ENCODE data around the gene RTCA. TPM values are rescaled to one million over a fixed set of nuclear protein-coding genes. Genes with fewer than 3 reads are reported as not detected.
"Not testable (repeated sequence)": the region's sequence is repeated elsewhere in the genome, so short reads cannot be mapped to it uniquely, and the experiment has no call there.

Gene RTCA
- polyA plus RNA-seq, 1 donor from 2014 or later, result 19.4 TPM

- H3K4me3 Mint-ChIP-seq, result no peak overlapping the region
- peaks cover 0 to 10% (median 1%) of the 10 kb centered on the region in 3 donors for H3K4me1 Mint-ChIP-seq
- peaks cover 3% of the 10 kb centered on the region for H3K36me3 Mint-ChIP-seq
- H3K27ac Mint-ChIP-seq, result peak overlapping the region in 2 of 3 donors; percentile 29 to 49
- H3K9me3 Mint-ChIP-seq, result no peaks in the 10 kb centered on the region
- no peaks in the 10 kb centered on the region for H3K27me3 Mint-ChIP-seq
Measured at GRCh38 chr1:100279954-100280682, 14.1 kb downstream of the RTCA start.

DNA sequence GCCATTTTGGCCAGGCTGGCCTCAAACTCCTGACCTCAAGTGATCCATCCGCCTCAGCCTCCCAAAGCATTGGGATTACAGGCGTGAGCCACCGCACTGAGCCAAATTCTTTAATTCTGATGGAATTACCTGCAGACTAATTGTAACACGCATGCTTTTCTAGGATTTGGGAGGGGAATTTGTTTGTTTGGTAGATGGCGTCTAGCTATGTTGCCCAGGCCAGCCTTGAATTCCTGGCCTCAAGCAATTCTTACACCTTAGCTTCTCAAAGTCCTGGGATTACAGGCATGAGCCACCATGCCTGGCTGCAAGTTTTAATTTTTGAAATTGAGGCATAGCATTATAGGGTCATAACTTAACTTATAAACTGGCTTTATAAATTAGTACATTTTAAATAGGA lies 18.6 kb downstream of the RTCA start:
- no peaks in the 10 kb centered on the region for H3K27me3 Mint-ChIP-seq
- H3K27ac Mint-ChIP-seq, result no peak overlapping the region
- H3K36me3 Mint-ChIP-seq, result peaks cover 2% of the 10 kb centered on the region
- peaks cover 0 to 3% (median 0%) of the 10 kb centered on the region in 3 donors for H3K4me1 Mint-ChIP-seq
- no peak overlapping the region for H3K4me3 Mint-ChIP-seq
- no peaks in the 10 kb centered on the region for H3K9me3 Mint-ChIP-seq

- no peak overlapping the region for H3K4me3 Mint-ChIP-seq
- H3K4me1 Mint-ChIP-seq, result no peaks in the 10 kb centered on the region
- no peak overlapping the region for H3K27ac Mint-ChIP-seq
- no peaks in the 10 kb centered on the region for H3K27me3 Mint-ChIP-seq
- peaks cover 6% of the 10 kb centered on the region for H3K36me3 Mint-ChIP-seq
- H3K9me3 Mint-ChIP-seq, result no peaks in the 10 kb centered on the region
Measured at GRCh38 chr1:100287162-100287561, 21.1 kb downstream of the RTCA start.

DNA sequence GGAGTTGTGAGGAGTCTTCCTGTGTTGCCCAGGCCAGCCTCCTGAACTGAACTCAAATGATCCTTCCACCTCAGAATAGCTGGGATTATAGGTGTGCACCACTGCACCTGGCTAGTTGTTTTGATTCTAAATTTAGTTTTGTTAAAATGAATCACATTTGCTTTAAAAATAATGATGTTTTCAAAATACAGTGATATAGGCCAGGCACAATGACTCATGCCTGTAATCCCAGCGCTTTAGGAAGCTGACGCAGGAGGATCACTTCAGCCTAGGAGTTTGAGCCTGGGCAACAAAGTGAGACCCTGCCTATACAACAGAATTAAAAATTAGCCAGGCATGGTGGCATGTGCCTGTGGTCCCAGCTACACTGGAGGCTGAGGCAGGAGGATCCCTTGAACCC lies 24.3 kb downstream of the RTCA start:
- Mint-ChIP-seq H3K4me1 (no peaks in the 10 kb centered on the region), H3K36me3 (peaks cover 13% of the 10 kb centered on the region), H3K4me3 (no peak overlapping the region), H3K9me3 (no peaks in the 10 kb centered on the region), H3K27ac (peak overlapping the region in 1 of 3 donors; percentile 81), H3K27me3 (no peaks in the 10 kb centered on the region)

DNA sequence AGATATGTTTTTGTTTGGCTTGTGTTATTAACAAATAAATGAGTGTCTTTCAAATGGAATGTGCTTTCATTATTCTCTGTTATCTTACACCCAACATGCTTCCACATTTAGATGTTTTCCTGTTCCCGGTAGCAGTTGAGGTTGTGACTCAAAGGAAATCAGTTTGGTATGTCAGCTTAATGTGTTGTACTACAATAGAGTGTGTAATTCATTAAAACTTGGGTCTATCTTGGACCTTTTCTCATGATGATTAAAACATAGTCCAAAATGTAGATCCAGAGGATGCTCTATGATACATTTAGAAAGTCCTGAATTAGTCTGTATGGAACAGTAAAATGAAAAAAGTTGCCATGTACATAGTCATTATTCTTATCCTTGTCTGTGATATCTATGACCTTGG lies 26.7 kb downstream of the RTCA start:
- Mint-ChIP-seq H3K9me3 (peaks cover 0 to 4% (median 0%) of the 10 kb centered on the region in 3 donors), H3K27ac (peak overlapping the region in 1 of 3 donors; percentile 19), H3K27me3 (no peaks in the 10 kb centered on the region), H3K4me1 (no peaks in the 10 kb centered on the region), H3K36me3 (peaks cover 13% of the 10 kb centered on the region), H3K4me3 (no peak overlapping the region)

DNA sequence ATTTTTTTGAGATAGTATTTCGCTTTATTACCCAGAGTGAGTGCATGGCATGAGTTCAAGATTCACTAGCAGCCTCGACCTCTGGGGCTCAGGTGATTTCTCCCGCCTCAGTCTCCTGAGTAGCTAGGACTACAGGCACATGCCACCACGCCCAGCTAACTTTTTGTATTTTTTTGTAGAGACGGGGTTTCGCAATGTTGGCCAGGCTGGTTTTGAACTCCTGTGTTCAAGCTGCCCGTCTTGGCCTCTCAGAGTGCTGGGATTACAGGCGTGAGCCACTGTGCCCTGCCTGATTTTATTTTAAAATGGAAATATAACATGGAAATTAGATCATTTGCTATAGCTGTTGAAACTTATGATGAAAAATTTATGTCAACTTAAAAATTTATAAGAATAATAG lies 30.1 kb downstream of the RTCA start:
- Mint-ChIP-seq H3K4me1 (no peaks in the 10 kb centered on the region), H3K27me3 (no peaks in the 10 kb centered on the region), H3K27ac (no peak overlapping the region), H3K36me3 (peaks cover 10% of the 10 kb centered on the region), H3K9me3 (peaks cover 0 to 4% (median 0%) of the 10 kb centered on the region in 3 donors), H3K4me3 (no peak overlapping the region)

DNA sequence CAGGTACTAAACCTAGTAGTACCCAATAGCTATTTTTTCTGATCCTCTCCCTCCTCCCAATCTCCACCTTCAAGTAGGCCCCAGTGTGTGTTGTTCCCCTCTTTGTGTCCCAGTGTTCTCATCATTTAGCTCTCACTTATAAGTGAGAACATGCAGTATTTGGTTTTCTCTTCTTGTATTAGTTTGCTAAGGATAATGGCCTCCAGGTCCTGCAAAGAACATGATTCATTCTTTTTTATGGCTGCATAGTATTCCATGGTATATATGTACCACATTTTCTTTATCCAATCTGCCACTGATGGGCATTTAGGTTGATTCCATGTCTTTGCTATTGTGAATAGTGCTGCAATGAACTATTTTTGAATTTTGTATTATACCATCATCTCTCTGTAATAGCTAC lies 31.0 kb downstream of the RTCA start:
- H3K9me3 Mint-ChIP-seq, H3K4me1 Mint-ChIP-seq, H3K4me3 Mint-ChIP-seq, H3K27me3 Mint-ChIP-seq, H3K36me3 Mint-ChIP-seq: not testable (repeated sequence)
- H3K27ac Mint-ChIP-seq, result peak overlapping the region in 1 of 3 donors; percentile 3

- Mint-ChIP-seq H3K4me3 (no peak overlapping the region), H3K27me3 (no peaks in the 10 kb centered on the region), H3K27ac (peak overlapping the region in 1 of 3 donors; percentile 60)
Measured at GRCh38 chr1:100298512-100298911, 32.5 kb downstream of the RTCA start.

GRCh38 chr1:100299521-100300222 lies 33.7 kb downstream of the RTCA start:
- Mint-ChIP-seq H3K27me3 (no peaks in the 10 kb centered on the region), H3K4me1 (no peaks in the 10 kb centered on the region), H3K9me3 (peaks cover 0 to 4% (median 0%) of the 10 kb centered on the region in 3 donors), H3K36me3 (peaks cover 3% of the 10 kb centered on the region), H3K4me3 (no peak overlapping the region), H3K27ac (peak overlapping the region in 2 of 3 donors; percentile 50 to 55)

More at GRCh38 chr1:100298512-100298911, 32.5 kb downstream of the RTCA start:
- Mint-ChIP-seq H3K9me3 (peaks cover 0 to 4% (median 0%) of the 10 kb centered on the region in 3 donors), H3K4me1 (no peaks in the 10 kb centered on the region), H3K36me3 (peaks cover 5% of the 10 kb centered on the region)

- no peaks in the 10 kb centered on the region for H3K27me3 Mint-ChIP-seq
- no peaks in the 10 kb centered on the region for H3K4me1 Mint-ChIP-seq
Measured at GRCh38 chr1:100300691-100301090, 34.7 kb downstream of the RTCA start.

GRCh38 chr1:100302739-100303138 lies 36.7 kb downstream of the RTCA start:
- Mint-ChIP-seq H3K4me3 (no peak overlapping the region), H3K4me1 (peaks cover 0 to 3% (median 1%) of the 10 kb centered on the region in 3 donors), H3K27me3 (no peaks in the 10 kb centered on the region), H3K27ac (no peak overlapping the region), H3K9me3 (no peaks in the 10 kb centered on the region), H3K36me3 (no peaks in the 10 kb centered on the region)

More at GRCh38 chr1:100300691-100301090, 34.7 kb downstream of the RTCA start:
- no peak overlapping the region for H3K27ac Mint-ChIP-seq
- H3K9me3 Mint-ChIP-seq, result peaks cover 0 to 4% (median 0%) of the 10 kb centered on the region in 3 donors
- no peak overlapping the region for H3K4me3 Mint-ChIP-seq
- H3K36me3 Mint-ChIP-seq, result peaks cover 3% of the 10 kb centered on the region

GRCh38 chr1:100304227-100304626 lies 38.2 kb downstream of the RTCA start:
- Mint-ChIP-seq H3K36me3 (no peaks in the 10 kb centered on the region), H3K27me3 (no peaks in the 10 kb centered on the region), H3K27ac (no peak overlapping the region), H3K4me3 (no peak overlapping the region), H3K9me3 (peaks cover 0 to 2% (median 0%) of the 10 kb centered on the region in 3 donors), H3K4me1 (peaks cover 0 to 3% (median 3%) of the 10 kb centered on the region in 3 donors)

DNA sequence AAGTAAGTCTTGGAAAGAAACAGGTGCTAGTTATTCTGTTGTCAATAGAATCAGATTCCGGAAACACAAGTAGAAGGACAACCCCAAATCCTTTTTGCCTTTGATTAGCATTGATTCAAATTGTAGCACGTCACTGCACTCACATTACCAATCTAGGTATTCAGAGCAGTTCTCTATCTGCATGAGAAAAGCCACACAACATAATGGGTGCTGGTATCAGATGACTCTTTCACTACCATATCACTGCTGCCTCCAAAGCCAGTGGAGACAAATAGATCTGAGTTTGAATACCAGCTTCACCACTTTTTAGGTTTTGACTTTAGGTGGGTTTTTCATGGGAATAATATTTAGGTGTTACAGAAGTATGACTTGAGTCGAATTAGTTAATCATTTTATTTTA lies 38.9 kb downstream of the RTCA start:
- Mint-ChIP-seq H3K27me3 (no peaks in the 10 kb centered on the region), H3K27ac (no peak overlapping the region), H3K4me1 (peaks cover 0 to 3% (median 3%) of the 10 kb centered on the region in 3 donors), H3K9me3 (peaks cover 0 to 5% (median 2%) of the 10 kb centered on the region in 3 donors), H3K4me3 (no peak overlapping the region), H3K36me3 (peaks cover 1% of the 10 kb centered on the region)

DNA sequence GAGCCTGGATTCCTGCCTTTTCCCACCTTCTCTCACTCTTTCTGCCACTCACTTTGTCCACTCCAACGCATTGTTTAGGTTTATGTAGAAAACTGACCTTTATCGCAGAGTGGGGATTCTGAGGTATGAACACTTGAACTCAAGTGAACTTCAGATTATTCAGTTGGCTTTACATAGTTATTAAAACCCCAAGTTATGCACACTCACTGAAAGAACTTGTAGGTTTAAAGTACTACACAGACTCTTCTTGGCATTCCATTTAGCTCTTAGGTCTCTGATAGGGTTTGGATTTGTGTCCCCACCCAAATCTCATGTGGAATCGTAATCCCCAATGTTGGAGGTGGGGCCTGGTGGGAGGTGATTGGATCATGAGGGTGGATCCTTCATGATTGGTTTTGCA lies 39.9 kb downstream of the RTCA start:
- Mint-ChIP-seq H3K9me3 (peaks cover 0 to 8% (median 2%) of the 10 kb centered on the region in 3 donors), H3K27ac (no peak overlapping the region), H3K4me1 (peaks cover 0 to 3% (median 3%) of the 10 kb centered on the region in 3 donors), H3K4me3 (no peak overlapping the region), H3K36me3 (peaks cover 3% of the 10 kb centered on the region), H3K27me3 (no peaks in the 10 kb centered on the region)

- no peaks in the 10 kb centered on the region for H3K27me3 Mint-ChIP-seq
- H3K36me3 Mint-ChIP-seq, result peaks cover 3% of the 10 kb centered on the region
- H3K4me1 Mint-ChIP-seq, result peaks cover 0 to 3% (median 3%) of the 10 kb centered on the region in 3 donors
- no peak overlapping the region for H3K27ac Mint-ChIP-seq
- no peak overlapping the region for H3K4me3 Mint-ChIP-seq
- peaks cover 2 to 8% (median 4%) of the 10 kb centered on the region in 3 donors for H3K9me3 Mint-ChIP-seq
Measured at GRCh38 chr1:100306735-100307313, 40.8 kb downstream of the RTCA start.
